A673 (cell line): Measurements from ENCODE around the gene AMZ1.

ENCODE experiments used
- EZH2 ChIP-seq: fragments of 200-600 bp; sonication (generic); IDR thresholded peaks from 2 replicates; pipeline ENCODE4 v1.6.1; 2017; ENCODE audit warnings: borderline replicate concordance, low read depth, mild to moderate bottlenecking, mixed read lengths, antibody characterized with exemption, low read length; ENCODE audit not compliant: poor library complexity, severe bottlenecking
- TF ChIP-seq, protein P1 (sequence below): fragments of 300-800, 200-600 bp; sonication (generic); conservative IDR thresholded peaks from 2 replicates; pipeline ENCODE4 v1.5.1; 2017; ENCODE audit warnings: low read depth, mild to moderate bottlenecking, antibody characterized with exemption, low read length, moderate library complexity, mixed read lengths

DNA sequence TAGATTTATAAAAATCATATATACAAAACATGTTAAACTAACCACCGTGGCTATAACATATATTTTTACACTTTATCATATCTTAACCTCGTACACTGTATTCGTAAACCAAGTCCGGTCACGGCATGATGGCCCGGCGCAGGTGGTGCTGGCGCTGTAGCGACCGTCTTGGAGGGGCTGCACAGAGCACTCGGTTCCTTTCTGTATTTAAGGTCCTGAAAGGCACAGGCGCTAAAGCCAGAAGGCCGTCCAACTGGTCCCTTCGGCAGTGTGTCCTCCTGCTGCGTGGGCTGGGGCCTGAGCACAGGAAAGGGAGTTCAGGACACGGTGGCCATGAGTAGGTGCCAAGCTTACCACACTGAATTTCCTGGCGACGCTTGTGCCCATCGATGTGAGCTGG, 33.8 kb downstream of the AMZ1 start:
- TF ChIP-seq, protein P1, sequence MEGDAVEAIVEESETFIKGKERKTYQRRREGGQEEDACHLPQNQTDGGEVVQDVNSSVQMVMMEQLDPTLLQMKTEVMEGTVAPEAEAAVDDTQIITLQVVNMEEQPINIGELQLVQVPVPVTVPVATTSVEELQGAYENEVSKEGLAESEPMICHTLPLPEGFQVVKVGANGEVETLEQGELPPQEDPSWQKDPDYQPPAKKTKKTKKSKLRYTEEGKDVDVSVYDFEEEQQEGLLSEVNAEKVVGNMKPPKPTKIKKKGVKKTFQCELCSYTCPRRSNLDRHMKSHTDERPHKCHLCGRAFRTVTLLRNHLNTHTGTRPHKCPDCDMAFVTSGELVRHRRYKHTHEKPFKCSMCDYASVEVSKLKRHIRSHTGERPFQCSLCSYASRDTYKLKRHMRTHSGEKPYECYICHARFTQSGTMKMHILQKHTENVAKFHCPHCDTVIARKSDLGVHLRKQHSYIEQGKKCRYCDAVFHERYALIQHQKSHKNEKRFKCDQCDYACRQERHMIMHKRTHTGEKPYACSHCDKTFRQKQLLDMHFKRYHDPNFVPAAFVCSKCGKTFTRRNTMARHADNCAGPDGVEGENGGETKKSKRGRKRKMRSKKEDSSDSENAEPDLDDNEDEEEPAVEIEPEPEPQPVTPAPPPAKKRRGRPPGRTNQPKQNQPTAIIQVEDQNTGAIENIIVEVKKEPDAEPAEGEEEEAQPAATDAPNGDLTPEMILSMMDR = no peak
- TF ChIP-seq EZH2 = no peak
